GM18858 (cell line): ENCODE measurements around the gene PSMA7.
"Not testable (repeated sequence)": the region's sequence is repeated elsewhere in the genome, so short reads cannot be mapped to it uniquely, and the experiment has no call there.

Experiments
- ATAC-seq: cut with Tn5 transposase; IDR thresholded peaks from one replicate; pipeline ENCODE4 v1.9.1; 2021; ENCODE audit not compliant: unreplicated experiment

Gene PSMA7

DNA sequence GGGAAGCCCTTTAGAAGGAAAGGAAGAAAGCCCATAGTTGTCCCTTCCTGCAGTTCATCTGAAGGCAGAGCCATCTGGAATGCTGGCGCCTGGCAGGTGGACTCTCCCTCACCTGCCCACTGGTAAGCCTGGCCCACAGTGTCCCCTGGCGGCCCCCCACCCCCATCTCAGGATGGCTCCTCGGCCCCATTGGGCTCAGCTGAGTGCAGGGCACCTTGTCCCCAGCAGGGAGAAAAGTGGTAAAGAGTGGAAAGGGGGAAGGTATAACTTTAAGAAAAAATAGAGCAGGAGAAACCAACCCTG, 13.0 kb upstream of the PSMA7 start:
- no peak for ATAC-seq

DNA sequence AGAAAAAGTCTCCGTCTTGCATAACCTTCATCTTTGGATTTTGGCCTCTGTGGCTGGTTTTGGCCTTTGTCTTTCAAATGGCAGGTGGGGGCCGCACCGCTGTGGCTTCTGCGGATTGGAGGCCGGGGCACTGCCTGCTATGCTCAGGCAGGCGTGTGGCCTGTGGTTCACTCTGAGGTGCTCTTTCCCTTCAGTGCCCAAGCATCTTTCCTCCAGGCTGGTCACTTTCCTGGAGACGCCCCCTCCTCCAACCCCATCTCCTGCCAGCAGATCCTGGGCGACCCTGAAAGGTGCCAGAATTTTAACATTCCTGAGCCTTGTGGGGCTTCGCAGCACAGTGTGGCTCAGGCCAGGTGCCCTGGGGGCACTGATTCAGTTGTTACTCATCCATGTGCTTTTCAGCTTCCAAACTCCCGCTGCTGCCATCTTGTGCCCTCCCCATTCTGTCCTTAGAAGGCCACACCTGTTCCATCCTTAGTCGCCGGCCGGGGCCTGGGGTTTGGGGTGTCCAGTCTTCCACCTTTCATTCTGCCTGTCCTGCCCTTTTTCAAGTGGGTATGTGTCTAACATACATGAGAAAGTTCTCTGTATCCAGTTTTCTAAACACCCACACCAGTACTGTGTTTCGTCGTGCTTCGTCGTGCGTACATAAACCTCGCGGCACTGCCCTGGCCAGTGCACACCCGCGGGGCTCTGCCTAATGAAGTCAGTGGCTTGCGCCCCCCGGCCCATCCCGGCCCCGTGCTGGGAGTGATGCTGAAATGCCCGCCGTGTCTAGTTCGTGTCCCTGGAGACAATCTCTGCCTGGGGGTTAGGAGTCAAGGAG, 12.4 kb upstream of the PSMA7 start:
- ATAC-seq: no peak

DNA sequence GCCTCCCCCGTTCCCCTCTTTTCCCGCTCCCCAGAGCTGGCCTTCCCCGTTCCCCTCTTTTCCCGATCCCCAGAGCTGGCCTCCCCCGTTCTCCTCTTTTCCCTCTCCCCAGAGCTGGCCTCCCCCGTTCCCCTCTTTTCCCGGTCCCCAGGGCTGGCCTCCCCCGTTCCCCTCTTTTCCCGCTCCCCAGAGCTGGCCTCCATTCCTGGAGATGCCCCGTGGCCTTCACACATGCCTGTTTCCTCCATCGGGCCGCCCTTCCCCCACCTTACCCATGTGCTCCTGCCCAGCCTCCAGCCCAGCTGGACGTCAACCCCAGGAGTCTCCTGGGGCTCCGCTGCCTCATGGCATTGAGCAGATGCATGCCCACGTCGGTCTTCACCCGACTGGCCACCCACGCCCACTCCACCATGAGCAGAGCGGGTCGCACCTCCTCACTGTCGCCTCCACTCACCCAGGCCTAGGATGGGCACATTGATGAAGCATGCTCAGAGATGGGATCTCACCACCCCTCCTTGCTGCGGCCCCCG, 8.7 kb upstream of the PSMA7 start:
- ATAC-seq: no peak

DNA sequence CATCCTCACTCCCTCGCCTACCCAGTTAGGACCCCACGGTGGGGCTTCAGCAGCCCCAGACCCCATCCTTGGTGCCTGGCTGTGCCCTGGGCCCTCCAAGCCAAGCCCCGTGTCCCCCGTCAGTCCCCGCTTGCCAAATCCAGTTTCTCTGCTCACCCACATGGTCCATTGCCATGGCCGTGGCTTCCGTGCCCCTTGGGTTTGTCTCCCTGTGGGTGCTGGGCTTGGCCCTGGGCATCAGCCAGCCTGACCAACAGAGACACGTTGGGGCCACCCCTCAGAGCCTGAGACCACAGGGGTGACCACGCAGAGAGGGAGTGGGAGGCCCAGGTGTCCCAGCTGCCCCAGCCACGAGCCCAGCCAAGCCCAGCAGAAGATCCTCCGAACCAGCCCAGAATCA, 8.0 kb upstream of the PSMA7 start:
- no peak for ATAC-seq

DNA sequence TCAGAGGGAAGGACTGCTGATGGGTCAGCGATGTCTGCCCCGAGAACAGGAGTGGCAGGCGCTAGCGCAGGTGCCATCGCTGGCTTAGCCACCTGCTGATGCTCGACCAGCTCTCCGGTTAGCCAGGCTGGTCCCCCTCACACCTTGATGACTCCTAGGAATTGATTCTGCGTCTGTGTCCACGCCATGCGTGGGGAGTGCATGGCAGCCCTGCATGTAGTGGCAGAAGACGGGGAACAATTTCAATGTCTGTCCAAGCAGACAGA, 7.0 kb upstream of the PSMA7 start:
- no peak for ATAC-seq

DNA sequence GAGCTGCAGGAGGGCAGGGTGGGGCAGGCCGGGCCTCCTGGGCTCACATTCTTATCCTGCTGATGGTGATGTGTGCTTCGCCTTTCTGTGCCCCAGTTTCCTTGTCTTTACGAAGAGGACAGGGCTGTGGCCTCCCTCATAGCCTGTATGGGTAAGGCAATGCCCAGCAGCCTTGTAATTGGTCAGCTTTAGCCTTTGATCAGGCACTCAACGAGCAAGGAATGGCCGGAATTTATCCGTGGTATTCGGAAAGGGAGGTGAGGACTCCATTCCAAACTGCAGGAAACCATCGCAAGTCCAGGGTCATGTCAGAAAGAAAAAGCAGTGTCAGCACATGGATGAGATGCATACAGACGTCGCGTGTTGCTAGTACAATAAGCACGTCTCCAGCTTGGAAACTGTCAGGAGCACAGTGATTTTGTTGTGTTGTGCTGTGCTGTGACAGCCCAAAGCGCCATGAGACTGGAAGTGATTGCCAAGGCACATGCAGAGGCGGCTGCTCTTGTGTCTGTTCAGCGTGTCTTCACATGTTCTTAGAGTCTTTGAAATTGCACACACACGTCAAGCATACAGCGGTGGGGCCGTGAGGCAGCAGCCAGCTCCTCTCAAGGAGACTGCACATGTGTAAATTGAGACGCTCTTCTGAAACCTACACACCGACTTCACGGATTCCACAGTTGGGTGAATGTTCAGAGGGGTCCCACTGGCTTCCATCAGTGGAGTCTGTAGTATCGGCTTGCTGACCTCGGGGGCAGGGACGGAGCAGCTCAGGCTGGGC, 6.5 kb upstream of the PSMA7 start:
- no peak for ATAC-seq

DNA sequence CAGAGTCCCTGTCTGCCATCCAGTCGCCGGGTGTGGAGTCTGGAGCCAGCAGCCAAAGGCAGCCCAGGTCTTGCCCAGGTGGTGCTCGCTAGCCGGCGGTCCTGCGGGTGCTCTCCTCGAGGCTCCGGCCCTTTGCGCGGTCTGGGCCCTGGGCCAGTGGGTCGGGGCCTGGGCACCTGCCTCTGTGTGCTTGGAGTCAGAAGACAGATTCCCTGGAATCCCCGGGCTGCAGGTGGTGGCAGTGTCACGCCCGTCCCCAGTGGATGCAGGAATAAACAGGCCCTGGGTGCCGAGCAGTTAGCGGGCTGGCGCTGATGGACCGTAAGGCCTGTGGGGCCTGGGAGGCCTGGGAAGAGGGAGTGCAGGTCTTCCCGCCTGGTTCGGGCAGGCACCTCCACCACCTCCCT, 5.7 kb upstream of the PSMA7 start:
- ATAC-seq: no peak

DNA sequence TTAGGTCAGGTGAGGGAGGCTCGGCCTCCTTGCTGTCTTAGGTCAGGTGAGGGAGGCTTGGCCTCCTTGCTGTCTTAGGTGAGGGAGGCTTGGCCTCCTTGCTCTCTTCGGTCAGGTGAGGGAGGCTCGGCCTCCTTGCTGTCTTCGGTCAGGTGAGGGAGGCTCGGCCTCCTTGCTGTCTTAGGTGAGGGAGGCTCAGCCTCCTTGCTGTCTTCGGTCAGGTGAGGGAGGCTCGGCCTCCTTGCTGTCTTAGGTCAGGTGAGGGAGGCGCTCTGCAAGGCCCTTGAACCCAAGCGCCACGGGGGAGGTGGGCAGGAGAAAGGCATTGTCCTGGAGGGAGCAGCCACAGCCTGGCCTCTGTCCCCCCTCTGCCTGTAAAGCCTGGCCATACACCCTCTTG, 5.2 kb upstream of the PSMA7 start:
- not testable (repeated sequence) for ATAC-seq

DNA sequence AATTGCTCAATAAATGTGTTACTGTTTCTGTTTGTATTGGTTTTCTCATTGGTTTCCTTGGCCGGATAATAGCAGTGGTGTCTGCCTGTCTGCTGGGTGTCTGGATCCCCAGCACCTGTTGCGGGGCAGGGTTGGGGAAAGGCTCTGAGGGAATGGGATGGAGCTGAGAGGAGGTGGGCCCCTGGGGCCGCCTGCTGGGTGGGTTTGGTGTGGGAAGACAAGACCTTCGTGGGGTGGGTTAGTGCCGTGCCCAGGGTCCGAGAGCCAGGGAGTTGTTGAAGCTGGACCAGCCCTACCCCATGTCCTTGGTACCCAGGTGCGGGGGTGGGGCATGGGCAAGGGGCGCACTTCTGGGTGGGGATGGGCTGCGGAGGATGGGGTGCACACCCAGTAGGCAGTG, 4.3 kb upstream of the PSMA7 start:
- no peak for ATAC-seq

DNA sequence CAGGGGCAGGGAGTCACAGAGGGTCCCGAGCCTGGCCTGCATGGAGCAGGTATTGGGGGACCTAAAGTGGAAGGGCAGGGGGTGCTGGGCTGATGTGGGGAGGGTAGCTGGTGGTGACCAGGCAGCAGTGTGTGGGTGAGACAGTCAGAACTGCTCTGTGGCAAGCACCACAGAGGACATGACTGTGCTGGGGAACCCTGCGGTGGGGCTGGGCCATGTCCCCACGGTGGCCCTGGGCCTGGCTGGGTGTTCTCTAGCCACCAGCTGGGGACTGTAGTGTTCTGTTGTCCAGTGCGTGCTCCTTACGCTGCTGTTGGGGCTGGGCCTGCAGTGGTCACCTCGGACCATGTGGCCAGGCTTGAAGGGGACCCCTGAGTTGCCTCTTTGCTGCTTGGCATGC, 3.9 kb upstream of the PSMA7 start:
- no peak for ATAC-seq

DNA sequence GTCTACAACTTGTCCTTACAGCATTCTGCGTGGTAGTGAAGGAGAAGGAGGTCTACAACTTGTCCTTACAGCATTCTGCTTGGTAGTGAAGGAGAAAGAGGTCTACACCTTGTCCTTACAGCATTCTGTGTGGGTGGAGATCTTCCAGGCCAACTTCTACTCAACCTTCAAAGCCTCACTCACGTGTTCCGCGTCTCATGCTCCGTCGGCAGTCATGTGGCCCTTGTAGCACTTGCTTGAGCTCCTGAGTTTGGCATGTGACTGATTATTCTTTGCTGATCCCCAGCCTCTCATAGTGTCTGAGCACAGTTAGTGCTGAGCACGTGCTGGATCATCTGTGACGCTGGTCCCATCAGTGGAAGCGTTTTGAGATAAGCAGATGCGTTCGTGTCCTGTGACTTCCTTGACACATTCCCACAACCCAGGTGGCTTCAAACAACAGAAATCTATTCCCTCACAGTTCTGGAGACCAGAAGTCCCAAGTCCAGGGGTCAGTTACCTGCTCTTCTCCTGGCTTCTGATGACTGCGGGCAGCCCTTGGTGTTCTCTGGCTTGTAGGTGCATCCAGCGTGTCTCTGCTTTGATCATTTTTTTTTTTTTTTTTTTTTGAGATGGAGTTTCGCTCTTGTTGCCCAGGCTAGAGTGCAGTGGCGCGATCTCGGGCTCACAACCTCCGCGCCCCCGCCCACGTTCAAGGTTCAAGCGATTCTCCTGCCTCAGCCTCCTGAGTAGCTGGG, 3.0 kb upstream of the PSMA7 start:
- no peak for ATAC-seq

DNA sequence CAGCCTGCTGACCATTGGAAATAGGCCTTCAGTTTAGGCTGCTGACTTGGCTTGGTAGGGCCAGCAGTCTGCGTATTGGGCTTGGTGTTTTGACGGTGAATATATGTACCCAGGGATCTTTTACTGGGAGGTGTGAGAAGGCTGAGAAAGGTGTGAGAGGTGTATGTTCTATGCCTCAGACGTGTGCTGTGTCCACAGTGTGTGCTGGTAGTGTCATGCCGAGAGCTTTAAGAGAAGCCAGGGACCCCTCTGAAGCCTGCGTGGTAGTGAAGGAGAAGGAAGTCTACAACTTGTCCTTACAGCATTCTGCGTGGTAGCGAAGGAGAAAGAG, 2.5 kb upstream of the PSMA7 start:
- no peak for ATAC-seq

DNA sequence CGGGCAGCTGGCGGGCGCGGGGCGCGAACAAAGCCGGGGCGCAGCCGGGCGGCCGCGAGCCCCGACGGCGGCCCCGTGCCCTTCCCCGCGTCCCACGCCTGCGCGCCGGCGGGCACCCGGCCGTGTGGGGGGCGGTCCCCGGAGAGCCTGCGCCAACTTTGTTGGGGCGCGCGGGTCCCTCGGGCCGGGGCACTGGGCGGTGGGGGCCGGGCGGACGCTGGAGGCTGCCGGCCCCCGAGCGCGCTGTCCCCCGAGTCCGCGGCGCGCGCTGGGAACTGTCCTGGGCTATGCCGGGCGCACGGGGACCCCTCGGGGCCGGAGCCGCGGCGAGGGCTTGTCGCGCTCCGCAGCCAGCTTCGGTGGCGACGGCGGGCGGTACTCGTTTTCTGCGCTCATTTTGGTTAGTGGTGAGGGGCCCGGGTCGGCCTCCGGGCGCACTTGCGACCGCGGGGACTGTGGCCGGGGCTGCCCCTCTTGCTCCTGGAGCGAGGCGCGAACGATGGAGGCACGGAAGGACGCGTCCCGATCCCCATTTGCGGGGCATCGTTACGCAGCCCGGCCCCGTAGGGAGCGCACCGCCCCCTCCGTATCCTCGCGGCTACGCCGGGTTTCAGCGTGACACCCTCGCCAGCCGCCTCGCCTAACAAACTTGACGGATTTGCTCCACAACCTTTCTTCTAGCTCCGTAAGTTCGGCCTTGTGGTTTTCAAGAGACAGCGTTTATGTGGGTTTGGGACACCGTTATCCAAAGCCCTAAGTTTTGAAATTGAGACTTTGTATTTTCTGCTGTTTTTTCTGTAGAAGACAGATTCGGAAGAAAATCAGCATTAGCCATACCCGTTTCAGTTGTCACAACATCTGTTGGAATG, 997 bp upstream of the PSMA7 start:
- ATAC-seq: peak; percentile 5

DNA sequence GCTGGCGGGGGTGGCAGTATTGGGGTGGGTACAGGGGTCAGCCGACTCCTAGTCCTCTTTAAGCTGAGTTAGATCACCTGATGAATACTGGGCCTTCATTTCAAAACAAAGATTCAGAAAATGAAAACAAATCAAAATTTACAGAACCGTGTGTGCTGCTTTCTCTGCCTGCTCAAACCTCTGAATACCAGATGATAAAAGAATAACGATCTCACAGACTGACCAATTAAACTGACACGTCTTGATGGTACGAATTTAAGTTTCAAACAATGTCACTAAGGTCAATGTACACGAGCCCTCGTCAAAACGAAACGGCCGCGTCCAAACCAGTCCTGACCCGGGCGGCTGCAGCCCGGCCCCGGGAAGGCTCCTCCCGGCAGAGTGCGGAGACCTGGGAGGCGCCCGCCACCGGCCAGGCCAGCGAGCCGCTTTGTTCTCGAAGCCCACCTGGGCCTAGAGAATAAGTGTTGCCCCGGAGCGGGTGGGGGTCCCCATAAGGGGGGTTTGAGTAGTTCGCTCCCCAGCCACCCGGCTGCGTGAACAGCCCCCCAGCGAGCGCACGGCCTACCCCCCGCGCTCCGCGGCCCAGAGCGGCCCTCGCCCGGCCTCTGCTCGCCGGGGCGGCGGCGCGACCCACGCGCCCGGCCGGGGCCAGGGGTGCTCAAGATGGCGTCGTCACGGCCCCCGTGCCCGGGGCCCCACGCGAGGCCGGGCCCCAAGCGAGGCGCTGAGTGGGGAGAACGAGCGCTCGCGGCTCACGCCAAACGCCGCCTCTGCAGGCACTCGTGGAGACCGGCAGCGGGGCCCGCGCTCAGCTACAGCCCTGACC, 728 bp downstream of the PSMA7 start:
- ATAC-seq: no peak

DNA sequence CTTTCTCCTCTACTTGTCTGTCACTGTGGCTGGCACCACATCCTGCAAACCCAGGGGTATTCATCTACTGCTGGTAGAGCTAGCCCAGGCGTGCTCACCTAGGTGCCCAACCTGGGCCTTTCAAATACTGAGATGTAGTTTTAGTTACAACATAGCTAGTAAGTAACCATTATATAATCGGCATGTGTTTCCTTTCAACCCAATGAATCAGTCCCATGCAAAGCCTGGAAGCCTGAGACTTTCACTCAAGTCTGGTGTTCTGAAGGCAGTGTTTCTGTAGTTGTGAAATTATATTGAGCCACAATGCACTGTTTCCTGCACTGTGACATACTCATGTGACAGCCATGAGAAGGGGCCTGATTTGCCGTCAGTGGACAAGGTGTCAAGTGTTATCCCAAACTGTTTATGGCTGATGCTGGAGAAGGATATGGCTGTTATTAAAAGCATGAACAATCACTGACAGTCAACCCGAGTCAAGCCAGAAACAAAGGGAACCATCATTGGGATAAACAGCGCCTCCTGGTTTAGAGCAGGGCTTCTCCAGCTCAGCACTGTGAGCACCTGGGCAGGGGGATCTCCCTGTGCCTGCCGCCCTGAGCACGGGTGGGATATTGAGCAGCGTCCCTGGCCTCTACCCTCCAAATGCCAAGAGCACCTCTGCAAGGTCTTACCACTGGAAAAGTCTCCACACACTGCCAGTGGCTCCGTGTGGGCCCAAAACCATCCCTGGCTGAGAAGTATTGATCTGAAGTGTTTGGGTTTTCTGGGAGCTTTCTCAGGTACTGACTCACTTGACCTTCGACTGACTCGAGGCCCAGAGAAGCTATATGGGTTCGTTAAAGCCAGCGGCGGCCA, 1.6 kb downstream of the PSMA7 start:
- ATAC-seq: no peak

DNA sequence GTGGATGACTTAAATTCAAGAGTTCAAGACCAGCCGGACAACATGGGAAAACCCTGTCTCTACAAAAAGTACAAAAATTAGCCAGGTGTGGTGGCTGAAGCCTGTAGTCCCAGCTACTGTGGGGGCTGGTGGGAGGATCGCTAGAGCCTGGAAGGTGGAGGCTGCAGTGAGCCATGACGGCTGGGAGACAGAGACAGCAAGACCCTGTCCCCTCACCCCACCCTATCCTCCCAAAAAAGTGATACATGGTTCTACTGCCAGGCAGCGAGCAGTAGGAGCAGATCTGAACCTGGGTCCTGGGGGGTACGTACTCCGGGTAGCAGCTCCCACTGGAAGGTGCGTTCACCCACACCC, 2.2 kb downstream of the PSMA7 start:
- ATAC-seq: no peak

DNA sequence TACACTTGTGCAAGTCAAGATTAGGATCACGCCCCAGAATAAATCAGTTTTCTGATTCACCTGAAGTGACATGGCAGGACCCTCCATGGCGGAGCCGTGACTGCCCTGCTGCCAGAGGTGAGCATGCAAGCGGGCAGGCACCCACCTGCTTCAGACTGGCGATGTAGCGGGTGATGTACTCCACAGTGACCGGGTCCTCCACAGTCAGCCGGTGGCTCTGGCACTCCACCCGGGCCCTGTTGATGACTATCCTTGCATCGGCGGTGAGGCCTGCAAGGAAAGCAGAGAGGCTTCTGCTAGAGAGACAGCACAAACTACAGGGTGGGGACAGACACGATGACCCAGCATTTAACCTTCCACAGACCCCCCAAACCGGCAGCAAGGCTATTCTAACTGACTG, 3.6 kb downstream of the PSMA7 start:
- no peak for ATAC-seq

DNA sequence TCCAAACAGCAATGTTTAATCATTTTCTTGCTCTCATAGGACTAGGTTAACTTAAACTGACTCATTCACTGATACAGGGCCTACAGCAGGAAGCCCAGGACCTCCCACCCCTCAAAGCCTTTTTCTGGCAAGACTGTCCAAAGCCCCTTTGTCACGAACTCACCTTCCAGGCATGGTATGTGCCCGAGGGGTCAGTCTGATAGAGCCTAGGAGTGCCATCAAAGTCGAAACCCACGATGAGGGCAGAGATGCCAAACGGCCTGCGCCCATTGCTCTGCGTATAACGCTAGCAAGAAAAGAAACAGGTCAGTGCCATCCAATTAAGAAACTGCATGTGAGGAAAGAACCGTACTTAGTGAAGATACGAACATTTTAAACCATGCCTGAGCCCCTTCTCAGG, 4.3 kb downstream of the PSMA7 start:
- ATAC-seq: no peak

DNA sequence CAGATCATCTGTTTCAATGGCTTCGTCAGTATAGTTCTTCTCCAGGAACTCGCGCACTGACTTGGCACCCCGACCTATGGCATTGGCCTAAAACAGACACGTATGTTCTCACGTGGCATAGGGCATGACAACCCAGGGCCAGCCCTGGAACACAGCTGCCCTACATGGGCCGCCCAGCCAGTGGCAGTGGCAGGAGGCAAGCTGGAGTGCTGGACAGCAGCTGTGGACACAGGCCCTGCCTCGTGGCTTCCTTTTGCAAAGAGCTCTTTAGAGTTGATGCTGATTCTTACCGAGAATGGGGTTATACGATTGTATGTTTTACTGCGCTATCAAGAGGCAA, 5.0 kb downstream of the PSMA7 start:
- ATAC-seq: no peak
